ENCODE results near the gene CCR2. TPM values are rescaled to one million over a fixed set of nuclear protein-coding genes. Genes with fewer than 3 reads are reported as not detected.

The CCR2 gene
- total RNA-seq (10 to 100 TPM; 14.3 to 54.4 (median 26.7) TPM), polyA plus RNA-seq (1 to 10 TPM; 2.0 to 5.8 (median 5.0) TPM)
- long read RNA-seq, donor 1 = 0 reads
- long read RNA-seq, donor 2 = 0 reads

DNA sequence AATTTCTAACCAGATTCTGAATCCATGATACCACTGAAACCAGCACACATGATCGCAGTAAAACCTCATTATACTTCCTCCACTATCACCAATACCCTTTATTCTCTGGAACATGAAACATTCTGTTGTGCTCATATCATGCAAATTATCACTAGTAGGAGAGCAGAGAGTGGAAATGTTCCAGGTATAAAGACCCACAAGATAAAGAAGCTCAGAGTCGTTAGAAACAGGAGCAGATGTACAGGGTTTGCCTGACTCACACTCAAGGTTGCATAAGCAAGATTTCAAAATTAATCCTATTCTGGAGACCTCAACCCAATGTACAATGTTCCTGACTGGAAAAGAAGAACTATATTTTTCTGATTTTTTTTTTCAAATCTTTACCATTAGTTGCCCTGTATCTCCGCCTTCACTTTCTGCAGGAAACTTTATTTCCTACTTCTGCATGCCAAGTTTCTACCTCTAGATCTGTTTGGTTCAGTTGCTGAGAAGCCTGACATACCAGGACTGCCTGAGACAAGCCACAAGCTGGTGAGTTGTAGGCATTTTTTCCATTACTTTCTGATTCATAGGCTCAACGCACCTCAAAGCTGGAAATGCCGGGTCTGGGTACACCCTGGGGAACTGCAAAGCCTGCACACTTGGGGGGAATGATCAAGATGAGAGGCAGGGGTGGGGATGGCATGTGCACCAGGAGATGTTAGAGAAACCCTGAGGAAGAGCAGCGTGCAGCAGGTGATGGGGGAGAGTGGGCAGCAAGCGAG, at the start of gene CCR2:
Gene CCR2 (plus strand): TSS at position 465 of the 764 bp plus-strand sequence. CDS start 3,417 bp downstream, outside the sequence.
- Histone ChIP-seq H3K27me3 (replicated peaks in 1 of 7) (no peaks in the 10 kb centered on the region), H3K4me3 (peak within 1 kb of the TSS in 5 of 8 donors; percentile 4 to 64 (median 29)), H3K27ac (peak within 1 kb of the TSS in 5 of 8 donors; percentile 7 to 76 (median 64)), H3K36me3 (no peaks in the 10 kb centered on the region), H3K9me3 (no peaks in the 10 kb centered on the region), H3K4me1 (peaks cover 13 to 90% (median 48%) of the 10 kb centered on the region in 6 donors)
- intact Hi-C loops (cut with DNase I; ENCODE audit: low total_unique reads) = no loop called here
- 44 to 61% (median 46%) methylated on average over 7 of the region's 7 CpGs for WGBS, 5 donors
- TF ChIP-seq POLR2A (IDR thresholded peaks at IDR 0.05) (no peak), POLR2AphosphoS5 (IDR thresholded peaks at IDR 0.05) (no peak)
- TF ChIP-seq, protein P1, sequence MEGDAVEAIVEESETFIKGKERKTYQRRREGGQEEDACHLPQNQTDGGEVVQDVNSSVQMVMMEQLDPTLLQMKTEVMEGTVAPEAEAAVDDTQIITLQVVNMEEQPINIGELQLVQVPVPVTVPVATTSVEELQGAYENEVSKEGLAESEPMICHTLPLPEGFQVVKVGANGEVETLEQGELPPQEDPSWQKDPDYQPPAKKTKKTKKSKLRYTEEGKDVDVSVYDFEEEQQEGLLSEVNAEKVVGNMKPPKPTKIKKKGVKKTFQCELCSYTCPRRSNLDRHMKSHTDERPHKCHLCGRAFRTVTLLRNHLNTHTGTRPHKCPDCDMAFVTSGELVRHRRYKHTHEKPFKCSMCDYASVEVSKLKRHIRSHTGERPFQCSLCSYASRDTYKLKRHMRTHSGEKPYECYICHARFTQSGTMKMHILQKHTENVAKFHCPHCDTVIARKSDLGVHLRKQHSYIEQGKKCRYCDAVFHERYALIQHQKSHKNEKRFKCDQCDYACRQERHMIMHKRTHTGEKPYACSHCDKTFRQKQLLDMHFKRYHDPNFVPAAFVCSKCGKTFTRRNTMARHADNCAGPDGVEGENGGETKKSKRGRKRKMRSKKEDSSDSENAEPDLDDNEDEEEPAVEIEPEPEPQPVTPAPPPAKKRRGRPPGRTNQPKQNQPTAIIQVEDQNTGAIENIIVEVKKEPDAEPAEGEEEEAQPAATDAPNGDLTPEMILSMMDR (IDR thresholded peaks at IDR 0.05 in 8 of 11, conservative IDR thresholded peaks at IDR 0.05 in 3 of 11) = no peak
- DNase-seq = no peak

DNA sequence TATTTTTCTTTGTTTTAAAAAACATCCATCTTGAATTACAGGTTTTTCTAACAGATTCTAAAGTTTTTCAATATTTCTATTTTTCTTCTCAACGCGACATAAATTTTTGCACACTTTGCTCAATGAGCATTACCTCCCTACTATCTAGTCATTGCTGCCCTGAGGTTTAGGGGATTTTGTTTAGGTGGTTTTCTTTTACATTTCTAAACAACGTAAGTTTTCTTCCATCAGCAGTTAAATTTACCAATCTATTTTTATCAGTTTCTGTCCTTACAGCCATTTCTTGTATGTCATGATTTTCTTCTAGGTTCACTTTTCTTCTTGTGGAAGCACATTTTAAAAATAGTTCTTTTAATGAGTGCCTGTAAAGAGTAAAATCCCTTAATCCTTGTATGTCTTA, 49.2 kb upstream of the CCR2 start:
- Histone ChIP-seq H3K9me3 (no peaks in the 10 kb centered on the region), H3K4me3 (no peak overlapping the region), H3K27me3 (replicated peaks in 1 of 7) (no peaks in the 10 kb centered on the region), H3K36me3 (no peaks in the 10 kb centered on the region), H3K27ac (no peak overlapping the region), H3K4me1 (peaks cover 7 to 38% (median 23%) of the 10 kb centered on the region in 6 donors)
- no peak for TF ChIP-seq POLR2A (IDR thresholded peaks at IDR 0.05)
- TF ChIP-seq, protein P1 (IDR thresholded peaks at IDR 0.05 in 8 of 11, conservative IDR thresholded peaks at IDR 0.05 in 3 of 11) = no peak
- TF ChIP-seq POLR2AphosphoS5 (IDR thresholded peaks at IDR 0.05) = no peak
- intact Hi-C loops (cut with DNase I; ENCODE audit: low total_unique reads) = no loop called here
- WGBS, 5 donors = 78 to 90% (median 87%) methylated on average over 3 of the region's 3 CpGs
- DNase-seq = no peak

DNA sequence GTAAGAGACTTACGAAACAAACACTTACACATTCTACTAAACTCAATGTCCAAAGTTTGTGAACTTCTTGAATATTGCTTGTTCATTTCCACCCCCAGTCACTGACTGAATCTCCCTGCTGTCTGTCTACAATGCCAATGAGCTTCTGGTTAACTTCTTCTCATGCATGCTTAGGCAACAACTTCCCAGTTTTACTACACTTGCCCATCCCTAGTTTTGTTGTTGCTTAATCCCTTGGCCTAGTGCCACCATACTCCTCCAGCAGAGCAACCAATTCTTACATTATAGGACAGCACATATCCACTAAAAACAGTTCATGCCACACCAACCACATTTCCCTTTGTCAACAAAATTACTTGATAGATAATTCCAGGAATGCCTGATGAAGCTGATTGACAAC, 40.9 kb upstream of the CCR2 start:
- 29 to 84% (median 61%) methylated on average over 1 of the region's 1 CpG for WGBS, 5 donors
- no peaks in the 10 kb centered on the region for H3K27me3 ChIP-seq (replicated peaks in 1 of 7)
- H3K4me1 ChIP-seq = peaks cover 0 to 41% (median 17%) of the 10 kb centered on the region in 6 donors
- intact Hi-C loops (cut with DNase I; ENCODE audit: low total_unique reads) = no loop called here
- no peak overlapping the region for H3K4me3 ChIP-seq
- DNase-seq = no peak
- TF ChIP-seq, protein P1 (IDR thresholded peaks at IDR 0.05 in 8 of 11, conservative IDR thresholded peaks at IDR 0.05 in 3 of 11) = no peak
- TF ChIP-seq POLR2AphosphoS5 (IDR thresholded peaks at IDR 0.05) = peak in 1 of 3 donors; percentile 81
- no peak for TF ChIP-seq POLR2A (IDR thresholded peaks at IDR 0.05)
- H3K36me3 ChIP-seq = no peaks in the 10 kb centered on the region
- peak overlapping the region in 5 of 8 donors; percentile 4 to 75 (median 67) for H3K27ac ChIP-seq
- H3K9me3 ChIP-seq = no peaks in the 10 kb centered on the region

DNA sequence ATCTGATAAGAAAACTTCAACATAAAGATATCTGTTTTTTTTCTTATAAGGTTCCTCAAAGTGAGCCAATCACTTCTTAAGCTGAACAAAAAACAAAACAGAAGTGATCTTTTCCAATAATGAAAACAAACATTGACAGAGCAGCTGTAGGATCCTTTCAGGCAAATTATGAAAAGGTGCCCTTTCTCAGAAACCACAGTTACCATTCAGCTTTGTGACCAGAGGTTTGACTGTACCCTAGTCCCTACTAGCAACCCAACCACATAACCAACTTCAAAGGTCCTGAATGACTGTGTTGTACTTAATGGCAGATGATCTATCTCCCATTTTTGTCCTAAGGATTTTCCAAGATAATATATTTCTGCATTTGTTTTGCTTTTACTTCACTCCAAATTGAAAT, 39.4 kb upstream of the CCR2 start:
- Histone ChIP-seq H3K4me3 (no peak overlapping the region), H3K9me3 (no peaks in the 10 kb centered on the region), H3K27me3 (replicated peaks in 1 of 7) (no peaks in the 10 kb centered on the region), H3K36me3 (no peaks in the 10 kb centered on the region), H3K27ac (no peak overlapping the region), H3K4me1 (peaks cover 0 to 41% (median 17%) of the 10 kb centered on the region in 6 donors)
- intact Hi-C loops (cut with DNase I; ENCODE audit: low total_unique reads) = no loop called here
- TF ChIP-seq, protein P1 (IDR thresholded peaks at IDR 0.05 in 8 of 11, conservative IDR thresholded peaks at IDR 0.05 in 3 of 11) = no peak
- TF ChIP-seq POLR2A (IDR thresholded peaks at IDR 0.05) (no peak), POLR2AphosphoS5 (IDR thresholded peaks at IDR 0.05) (no peak)
- DNase-seq = no peak
